Amygdala (tissue), 56 donors: ENCODE measurements around the gene RNF212B.
"Not testable (repeated sequence)": the region's sequence is repeated elsewhere in the genome, so short reads cannot be mapped to it uniquely, and the experiment has no call there.

Source experiments
- DNase-seq, 56 donors: peaks; one replicate each; lab custom pipeline; 2025; lab: John Stamatoyannopoulos, UW

Gene RNF212B

GRCh38 chr14:23241061-23241715, 3.5 kb downstream of the RNF212B start:
- DNase-seq: not testable (repeated sequence)

DNA sequence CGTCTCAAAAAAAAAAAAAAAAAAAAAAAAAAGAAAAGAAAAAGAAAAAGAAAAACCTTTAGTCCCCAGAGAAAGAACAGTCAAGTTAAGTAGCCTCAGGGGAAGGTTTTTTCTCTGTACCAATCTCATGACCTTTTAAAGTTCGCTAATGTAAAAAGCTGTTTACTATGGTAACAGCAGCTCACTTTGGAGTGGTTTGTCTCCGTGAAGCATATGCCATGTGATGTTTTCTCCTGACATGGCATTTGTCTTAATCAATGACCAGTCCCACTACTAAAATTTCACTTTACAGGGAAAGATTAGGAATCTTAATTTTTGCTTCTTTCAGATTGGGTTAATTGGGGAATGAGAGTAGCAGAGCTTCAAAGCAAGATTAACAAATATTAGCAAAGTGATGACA, 4.3 kb downstream of the RNF212B start:
- no peak for DNase-seq

GRCh38 chr14:23243066-23243465, 5.3 kb downstream of the RNF212B start:
- DNase-seq: no peak

DNA sequence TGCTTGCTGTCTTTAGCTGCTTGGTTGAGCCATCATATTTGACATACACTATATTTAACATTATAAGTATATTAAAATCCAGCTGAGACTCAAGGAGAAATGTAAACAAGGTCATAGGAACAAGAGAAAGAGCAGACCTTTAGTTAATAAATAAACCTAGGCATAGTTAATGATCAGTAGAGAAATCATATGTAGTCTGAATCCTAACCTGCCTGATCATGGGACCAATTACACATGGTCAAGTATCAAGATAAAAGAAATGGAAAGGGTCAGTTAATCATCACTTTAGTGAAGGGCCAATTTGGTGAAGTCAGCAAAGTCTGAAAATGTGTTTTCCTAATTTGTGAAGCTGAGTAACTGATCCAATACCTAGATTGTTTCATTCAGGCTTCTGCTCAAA, 7.5 kb downstream of the RNF212B start:
- no peak for DNase-seq

- DNase-seq: no peak
These were observed 10.9 kb downstream of the RNF212B start for GRCh38 chr14:23248601-23249000.

GRCh38 chr14:23249824-23250223, 12.1 kb downstream of the RNF212B start:
- no peak for DNase-seq

DNA sequence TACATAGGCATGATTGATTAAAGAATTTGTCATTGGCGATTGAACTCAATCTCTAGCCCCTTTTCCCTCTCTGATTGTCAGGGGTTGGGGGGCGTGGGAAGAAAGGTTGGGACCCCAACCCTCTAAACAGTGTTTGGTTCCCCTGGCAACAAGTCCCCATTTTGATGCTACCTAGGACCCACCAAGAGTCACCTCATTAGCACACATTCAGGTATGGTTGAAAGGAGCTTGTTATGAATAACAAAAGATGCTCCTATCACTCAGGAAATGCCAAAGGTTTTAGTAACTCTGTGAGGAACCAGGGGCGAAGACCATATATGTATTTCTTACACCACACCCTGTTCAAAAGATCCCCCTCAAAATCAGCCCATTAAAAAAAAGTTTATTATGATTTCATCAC, 14.3 kb downstream of the RNF212B start:
- no peak for DNase-seq

DNA sequence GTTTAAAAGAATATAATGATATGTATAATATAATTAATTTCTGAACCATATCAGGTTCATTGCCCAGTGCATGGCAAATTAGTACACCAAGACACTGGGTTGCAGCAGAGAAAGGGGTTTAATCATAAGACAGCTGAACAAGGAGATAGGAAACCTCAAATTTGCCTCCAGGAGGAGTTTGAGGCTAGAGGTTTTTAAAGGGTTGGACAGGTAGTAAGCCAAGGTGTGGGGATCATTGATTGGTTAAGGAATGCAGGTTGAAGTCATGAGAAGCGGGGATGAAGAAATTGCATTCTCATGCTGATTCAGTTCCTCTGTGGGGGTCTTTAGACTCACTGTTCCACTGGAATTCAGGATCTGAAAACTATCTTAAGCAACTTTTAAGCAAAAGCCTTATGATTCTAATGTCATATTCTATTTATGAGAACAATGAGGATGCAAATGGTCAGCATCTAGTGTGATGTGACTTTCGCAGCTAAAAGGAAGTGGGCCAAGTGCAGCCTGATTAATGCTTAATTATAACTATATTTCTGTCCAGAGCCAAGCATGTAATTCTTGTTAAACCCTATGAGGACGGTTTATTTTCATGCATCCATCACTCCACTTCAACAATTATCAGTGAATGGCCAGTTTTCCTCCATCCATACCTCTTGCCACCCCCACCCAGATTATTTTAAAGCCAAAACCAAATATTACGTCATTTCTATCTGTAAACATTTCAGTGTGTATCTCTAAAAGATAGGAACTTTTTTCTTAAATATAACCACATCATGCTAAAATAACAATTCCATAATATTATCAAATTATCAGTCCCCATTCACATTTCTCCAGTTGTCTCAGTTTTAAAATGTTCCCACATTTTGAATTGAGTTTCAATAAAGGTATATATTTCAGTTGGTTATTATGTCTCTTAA, 14.9 kb downstream of the RNF212B start:
- DNase-seq: no peak

- no peak for DNase-seq
These were observed 20.5 kb downstream of the RNF212B start for GRCh38 chr14:23258256-23258655.

DNA sequence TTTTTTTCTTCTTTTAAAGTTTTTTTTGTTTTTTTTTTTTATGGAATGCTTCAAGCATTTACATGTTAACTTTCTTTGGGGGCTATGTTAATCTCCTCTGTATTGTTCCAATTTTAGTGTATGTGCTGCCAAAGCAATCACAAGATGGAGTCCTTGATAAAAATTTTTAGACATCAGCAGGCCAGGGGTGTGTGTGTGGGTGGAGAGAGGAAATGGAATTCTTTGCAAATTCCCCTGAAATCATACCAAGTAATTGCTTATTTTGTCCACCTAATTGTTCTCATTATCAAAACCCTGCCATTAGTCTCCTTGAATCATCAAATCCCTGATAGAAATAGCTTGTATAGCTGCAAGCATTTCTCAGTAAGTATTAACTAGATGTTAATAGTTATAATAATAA, 21.7 kb downstream of the RNF212B start:
- no peak for DNase-seq

- not testable (repeated sequence) for DNase-seq
These were observed 23.1 kb downstream of the RNF212B start for GRCh38 chr14:23260849-23261248.

DNA sequence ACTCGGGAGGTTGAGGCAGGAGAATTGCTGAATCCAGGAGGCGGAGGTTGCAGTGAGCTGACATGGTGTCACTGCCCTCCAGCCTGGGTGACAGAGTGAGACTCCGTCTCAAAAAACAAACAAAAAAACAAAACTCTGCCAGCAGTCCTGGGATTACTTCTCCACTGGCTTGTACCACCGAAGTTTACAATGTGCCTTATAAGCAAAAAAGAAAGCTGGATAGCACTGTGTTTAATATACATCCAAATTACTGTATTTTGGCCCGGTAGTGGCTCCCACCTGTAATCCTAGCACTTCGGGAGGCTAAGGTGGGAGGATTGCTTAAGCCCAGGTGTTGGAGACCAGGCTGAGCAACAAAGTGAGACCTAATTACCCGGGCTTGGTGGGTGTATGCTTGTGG, 31.5 kb downstream of the RNF212B start:
- DNase-seq: no peak

DNA sequence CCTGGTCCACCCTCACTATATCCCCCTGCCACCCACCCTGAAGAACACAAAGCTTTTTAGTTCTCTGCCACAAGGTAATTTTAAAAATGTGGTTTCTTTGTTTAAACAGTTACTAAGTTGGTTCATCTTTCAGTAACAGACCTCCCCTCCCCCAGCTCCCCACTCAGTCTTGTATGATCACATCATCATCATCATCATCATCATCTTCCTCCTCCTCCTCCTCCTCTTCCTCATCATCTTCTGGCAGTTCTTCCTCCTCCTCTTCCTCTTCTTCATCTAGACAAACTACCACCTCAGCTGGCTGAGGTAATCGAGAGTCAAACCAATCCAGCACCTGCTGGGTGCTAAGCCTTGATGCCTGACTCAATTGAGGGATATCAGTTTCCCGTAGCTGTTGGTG, 37.7 kb downstream of the RNF212B start:
- DNase-seq: no peak

GRCh38 chr14:23277189-23277588, 39.5 kb downstream of the RNF212B start:
- DNase-seq: no peak

DNA sequence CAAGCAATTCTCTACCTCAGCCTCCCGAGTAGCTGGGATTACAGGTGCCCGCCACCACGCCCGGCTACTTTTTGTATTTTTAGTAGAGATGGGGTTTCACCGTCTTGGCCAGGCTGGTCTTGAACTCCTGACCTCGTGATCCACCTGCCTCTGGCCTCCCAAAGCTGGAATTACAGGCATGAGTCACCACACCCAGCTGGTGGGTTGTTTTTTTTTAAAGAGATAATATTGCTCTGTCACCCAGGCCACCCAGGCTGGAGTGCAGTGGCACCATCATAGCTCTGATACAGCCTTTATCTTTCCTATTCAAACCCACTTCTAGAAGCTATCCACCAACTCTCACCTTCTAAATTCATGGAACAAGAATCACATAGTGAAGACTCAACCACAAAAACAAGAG, 40.2 kb downstream of the RNF212B start:
- DNase-seq: not testable (repeated sequence)

DNA sequence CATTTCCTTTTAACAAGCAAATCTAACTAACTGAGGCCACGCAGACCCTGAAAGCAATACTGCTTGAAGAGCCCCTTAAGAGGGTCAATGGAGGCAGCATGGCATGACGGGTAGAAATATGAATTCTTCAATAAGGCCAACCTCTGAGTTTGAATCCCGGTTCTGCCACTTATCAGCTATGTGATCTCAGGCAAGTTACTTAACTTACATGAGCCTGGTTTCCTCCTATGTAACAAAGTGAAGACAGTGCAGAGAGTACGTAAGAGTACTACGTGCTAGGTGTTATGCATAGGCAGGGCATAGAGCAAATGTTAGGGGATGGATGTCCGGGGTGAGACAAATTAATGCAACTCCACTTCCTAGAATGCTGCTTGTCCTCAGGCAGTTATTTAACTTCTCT, 43.5 kb downstream of the RNF212B start:
- no peak for DNase-seq

DNA sequence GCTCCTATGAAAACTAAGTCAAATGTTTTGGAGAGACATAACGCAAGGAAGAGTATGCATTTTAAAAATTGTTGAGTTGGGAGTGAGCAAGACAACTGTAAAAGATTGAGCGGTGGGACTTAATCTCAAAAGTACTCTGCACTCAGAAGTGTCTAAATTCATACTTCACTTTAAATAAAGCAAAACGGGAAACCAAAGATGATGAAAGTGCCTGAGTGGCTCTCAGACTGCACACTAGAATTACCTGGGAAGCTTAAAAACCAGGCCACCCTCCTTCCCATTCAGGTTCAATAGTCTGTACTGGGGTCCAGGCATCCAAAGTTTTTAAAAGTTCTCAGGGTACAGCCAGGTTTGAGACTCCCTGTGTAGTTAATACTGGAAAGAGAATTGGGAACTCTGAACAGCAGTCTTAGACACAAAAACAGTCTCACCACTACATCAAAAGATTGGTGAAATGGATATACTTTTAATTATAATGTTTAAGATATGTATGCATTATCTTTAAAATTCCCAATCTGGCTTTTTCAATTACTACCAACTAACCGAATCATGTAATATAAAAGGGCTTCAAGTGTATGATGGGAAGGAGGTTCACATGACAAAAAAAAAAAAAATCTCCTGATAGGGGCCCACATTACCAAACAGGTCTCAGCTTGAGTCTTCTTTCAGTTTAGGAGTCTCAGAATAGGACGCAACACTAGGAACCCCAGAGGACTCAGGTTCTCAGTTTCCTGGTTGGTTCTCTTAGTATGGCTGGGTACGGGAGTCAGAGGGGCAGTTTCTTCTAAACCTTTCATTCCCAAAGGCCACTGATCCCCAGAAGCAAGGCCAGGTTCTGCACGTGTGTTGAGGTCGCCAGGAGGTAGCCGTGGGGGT, 47.2 kb downstream of the RNF212B start:
- DNase-seq: peak in 1 of 56 donors; percentile 19

DNA sequence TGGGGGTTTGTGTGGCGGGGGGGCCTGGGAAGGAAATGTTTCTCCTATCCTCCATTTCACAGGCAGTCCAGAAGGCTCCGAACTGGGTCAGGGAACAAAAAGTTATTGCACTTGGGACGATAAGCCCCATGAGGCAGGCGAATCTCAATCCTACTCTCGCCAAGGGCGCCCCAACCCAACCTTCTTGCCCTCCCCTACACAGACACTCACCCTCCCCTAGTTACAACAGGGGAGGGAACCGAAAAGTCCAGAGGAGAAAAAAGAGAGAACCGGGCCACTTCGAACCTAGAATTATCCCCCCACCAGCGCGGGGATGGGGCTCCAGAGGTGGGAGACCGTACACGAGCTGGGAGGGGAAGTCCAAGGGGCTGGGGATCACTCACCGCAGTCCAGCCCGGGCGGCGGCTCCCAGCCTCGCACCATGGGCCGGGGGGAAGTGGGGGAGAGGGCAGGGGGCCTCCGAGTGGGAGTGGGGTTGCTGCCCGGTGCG, 47.8 kb downstream of the RNF212B start:
- no peak for DNase-seq

- DNase-seq: peak; percentile 82 to 100 (median 98)
These were observed 48.5 kb downstream of the RNF212B start, which contains the start of gene HOMEZ for GRCh38 chr14:23286020-23286901. TSS of gene HOMEZ (minus strand) at chr14:23286132. CDS start at chr14:23285952, 180 bp downstream.
